ENCODE results near the gene GSN.

Gene GSN

GRCh38 chr9:121304707-121305106 is 36.7 kb downstream of the GSN start:
- DNase-seq = no peak

- no peak for DNase-seq
Observed at GRCh38 chr9:121305269-121305994, 37.5 kb downstream of the GSN start.

- no peak for DNase-seq
Observed at GRCh38 chr9:121307976-121308375, 40.0 kb downstream of the GSN start.

GRCh38 chr9:121308765-121309164 is 40.8 kb downstream of the GSN start:
- DNase-seq = no peak

- DNase-seq = no peak
Observed at GRCh38 chr9:121309171-121309570, 41.2 kb downstream of the GSN start.

GRCh38 chr9:121309833-121310425 is 42.0 kb downstream of the GSN start:
- no peak for DNase-seq

GRCh38 chr9:121310571-121310970 is 42.6 kb downstream of the GSN start:
- no peak for DNase-seq

- no peak for DNase-seq
Observed at GRCh38 chr9:121312169-121312568, 44.2 kb downstream of the GSN start.

GRCh38 chr9:121313458-121314152 is 45.6 kb downstream of the GSN start:
- DNase-seq = no peak

GRCh38 chr9:121316378-121316777 is 48.4 kb downstream of the GSN start:
- no peak for DNase-seq

- DNase-seq = no peak
Observed at GRCh38 chr9:121316852-121317373, 49.0 kb downstream of the GSN start.

GRCh38 chr9:121317737-121318630 is 50.0 kb downstream of the GSN start:
- no peak for DNase-seq

- DNase-seq = no peak
Observed at GRCh38 chr9:121318631-121319382, 50.8 kb downstream of the GSN start.

- DNase-seq = no peak
Observed at GRCh38 chr9:121319383-121319780, 51.4 kb downstream of the GSN start.

- DNase-seq = no peak
Observed at GRCh38 chr9:121321016-121321503, 53.1 kb downstream of the GSN start.

GRCh38 chr9:121322037-121322736 is 54.2 kb downstream of the GSN start:
- no peak for DNase-seq

- DNase-seq = no peak
Observed at GRCh38 chr9:121322737-121323448, 54.9 kb downstream of the GSN start.

GRCh38 chr9:121323449-121324151 is 55.6 kb downstream of the GSN start:
- no peak for DNase-seq

GRCh38 chr9:121324316-121324715 is 56.4 kb downstream of the GSN start:
- no peak for DNase-seq

- no peak for DNase-seq
Observed at GRCh38 chr9:121324755-121325154, 56.8 kb downstream of the GSN start.

Measured in activated naive CD4-positive, alpha-beta T cell treated with anti-CD3 and anti-CD28 coated beads, Interleukin-2, amount 50 U/mL, for 16 hours (primary cell).